Activated CD4-positive, alpha-beta T cell treated with anti-CD3 and anti-CD28 coated beads, Interleukin-2, Interleukin-4, amounts not matched to agents 100 ng/mL and 50 ng/mL, durations not matched to agents 16 hours and 8 hours (primary cell): Measurements from ENCODE around the gene FKBP5.
"Not testable (repeated sequence)": the region's sequence is repeated elsewhere in the genome, so short reads cannot be mapped to it uniquely, and the experiment has no call there.

Source experiments
- DNase-seq: peaks from one replicate; pipeline ENCODE4 v3.0.0-alpha.2; 2020; ENCODE audit warnings: low spot score

FKBP5 gene

GRCh38 chr6:35583893-35584688, 104.6 kb downstream of the FKBP5 start:
- peak; percentile 72 for DNase-seq

- DNase-seq = no peak
Measured at GRCh38 chr6:35582315-35582714, 106.4 kb downstream of the FKBP5 start.

- no peak for DNase-seq
Measured at GRCh38 chr6:35581633-35582032, 107.1 kb downstream of the FKBP5 start.

DNA sequence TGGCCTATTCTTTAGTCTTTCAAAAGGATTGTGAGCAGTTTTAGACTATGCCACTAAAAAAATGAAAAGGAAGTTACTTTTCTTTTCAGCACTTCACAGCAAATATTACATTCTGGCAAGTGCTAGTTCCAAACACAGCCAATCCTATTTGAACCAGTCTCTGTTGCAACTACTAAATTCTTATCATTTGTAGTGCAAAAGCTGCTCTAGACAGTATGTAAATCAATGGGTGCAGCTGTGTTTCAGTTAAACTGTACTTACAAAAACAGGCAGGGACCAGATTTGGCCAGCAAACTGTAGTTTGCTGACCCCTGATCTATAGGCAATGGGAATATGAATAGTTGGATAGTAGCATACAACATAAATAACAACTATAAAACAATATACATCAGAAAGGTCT, 107.9 kb downstream of the FKBP5 start:
- DNase-seq = no peak

DNA sequence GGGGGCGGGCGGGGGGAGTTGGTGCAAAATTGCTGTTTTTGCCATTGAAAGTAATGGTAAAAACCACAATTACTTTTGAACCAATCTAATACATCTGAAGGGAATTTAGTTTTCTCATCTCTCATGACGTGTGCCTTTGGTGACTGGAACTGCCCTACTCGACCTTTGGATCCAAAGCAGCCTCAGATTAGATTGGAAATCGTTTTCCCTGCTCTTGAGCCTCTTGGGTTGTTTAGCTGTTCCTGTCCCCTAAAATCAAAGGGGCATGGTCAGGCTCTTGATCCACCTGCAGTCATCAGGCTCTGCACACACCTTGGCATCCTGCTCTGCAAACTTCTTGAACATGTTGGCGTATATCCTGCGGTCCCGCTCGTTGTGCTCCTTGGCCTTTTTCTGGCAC, 112.0 kb downstream of the FKBP5 start:
- DNase-seq = no peak

- no peak for DNase-seq
Measured at GRCh38 chr6:35573495-35574110, 115.1 kb downstream of the FKBP5 start.

GRCh38 chr6:35570885-35571330, 117.8 kb downstream of the FKBP5 start:
- DNase-seq = not testable (repeated sequence)

DNA sequence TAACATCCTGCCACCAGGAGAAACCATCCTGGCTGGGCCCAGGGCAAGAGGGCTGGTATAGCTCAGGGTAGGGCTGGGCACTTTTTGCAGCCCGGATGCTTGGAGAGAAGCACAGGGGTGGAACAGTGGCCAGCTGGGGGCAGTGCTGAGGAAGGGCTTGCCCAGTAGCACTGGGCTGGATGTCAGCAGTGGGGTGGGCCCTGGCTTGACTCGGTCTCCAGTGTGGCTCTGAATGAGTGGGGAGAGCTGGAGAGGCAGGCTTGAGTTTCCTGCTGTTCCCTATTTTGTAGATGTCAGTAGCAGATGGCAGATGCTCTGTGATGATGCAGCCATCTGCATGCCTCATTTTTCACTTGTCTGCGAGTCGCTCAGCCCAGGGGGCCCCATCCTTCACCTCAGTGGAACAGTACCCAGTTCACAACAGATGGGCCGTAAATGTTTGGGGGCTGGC, 119.7 kb downstream of the FKBP5 start:
- DNase-seq = no peak

DNA sequence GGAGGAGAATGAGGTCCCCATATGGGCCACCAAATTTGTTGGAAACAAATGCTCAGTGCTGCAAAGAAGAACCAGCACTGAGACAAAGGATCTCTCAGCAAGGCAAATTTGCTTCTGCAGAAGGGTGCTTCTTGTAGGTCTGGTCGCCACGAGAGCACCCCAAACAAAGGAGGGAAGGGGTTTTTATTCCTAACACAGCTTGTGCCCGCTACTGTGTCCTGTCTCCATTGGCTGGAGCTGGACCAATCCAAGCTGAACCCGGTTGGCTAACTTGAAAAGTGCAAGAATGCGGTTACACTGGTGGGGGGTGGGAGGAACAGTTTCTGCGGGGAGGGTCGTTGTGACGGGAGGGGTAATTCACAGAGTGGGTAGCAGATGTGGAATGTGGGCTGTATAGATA, 121.9 kb downstream of the FKBP5 start:
- no peak for DNase-seq

DNA sequence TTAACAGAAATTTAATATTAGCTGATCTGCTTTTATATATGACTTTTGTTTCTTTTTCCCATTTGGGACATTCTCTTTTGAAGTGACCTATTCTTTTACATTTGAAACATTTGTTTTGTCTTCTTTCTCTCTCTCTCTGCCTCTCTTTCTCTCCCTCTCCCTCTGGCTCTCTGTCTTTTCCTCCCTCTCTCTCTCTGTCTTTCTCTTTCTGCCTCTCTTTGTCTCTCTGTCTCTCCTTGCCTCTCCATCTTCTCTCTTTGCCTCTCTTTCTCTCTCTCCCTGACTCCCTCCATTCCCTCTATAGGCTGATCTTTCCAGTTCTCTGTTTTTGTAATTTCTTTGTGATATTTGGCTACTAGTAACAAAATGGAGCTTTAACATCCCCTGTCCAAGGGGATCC, 124.0 kb downstream of the FKBP5 start:
- no peak for DNase-seq

- DNase-seq = no peak
Measured at GRCh38 chr6:35562060-35562459, 126.7 kb downstream of the FKBP5 start.

DNA sequence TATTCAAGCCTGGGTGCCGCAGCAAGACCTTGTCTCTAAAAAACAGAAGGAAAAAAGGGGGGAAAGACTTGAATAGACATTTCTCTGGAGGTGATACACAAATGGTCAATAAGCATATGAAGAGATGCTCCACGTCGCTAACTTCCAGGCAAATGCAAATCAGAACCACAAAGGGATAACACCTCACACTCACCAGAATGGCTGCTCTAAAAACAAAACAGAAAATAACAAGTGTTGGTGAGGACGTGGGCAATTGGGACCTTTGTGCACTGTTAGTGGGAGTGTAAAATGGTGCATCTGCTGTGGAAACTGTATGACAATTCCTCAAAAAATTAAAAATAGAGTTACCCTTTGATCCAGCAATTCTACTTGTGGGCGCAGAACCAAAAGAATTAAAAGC, 127.6 kb downstream of the FKBP5 start:
- DNase-seq = no peak

DNA sequence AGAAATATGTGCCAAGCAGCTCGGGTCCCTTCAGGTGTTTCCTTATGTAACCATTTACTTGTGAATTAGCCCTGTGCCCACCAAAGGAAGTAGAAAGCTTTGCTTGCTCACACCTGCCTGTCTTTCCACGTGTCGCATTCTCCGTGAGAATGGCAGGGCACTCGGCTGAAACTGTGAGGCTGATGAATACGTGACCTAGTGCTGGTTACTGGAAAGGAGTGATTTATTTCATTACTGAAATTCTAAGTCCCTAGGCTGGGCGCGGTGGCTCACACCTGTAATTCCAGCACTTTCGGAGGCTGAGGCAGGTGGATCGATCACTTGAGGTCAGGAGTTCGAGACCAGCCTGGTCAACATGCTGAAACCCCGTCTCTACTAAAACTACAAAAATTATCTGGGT, 130.1 kb downstream of the FKBP5 start:
- DNase-seq = no peak

- no peak for DNase-seq
Measured at GRCh38 chr6:35557239-35557638, 131.5 kb downstream of the FKBP5 start.

DNA sequence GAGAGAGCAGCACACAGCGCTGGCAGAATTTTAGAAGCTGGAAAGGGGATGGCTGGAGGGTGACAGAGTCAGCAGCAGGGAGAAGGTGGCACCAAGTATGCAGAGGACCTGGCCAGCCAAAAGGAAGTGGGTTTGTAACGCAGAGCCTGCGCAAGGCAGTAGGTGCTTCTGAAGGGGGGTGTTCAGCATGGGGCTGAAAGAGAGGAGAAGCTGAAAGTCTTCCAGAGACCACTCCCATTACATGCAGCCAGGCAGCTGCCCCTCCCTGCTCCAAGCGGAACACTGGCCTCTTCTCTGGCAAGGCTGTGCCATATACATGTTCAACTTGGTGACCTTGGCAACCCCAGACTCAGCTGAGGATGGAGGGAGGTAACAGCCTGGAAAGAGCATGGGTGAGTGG, 133.9 kb downstream of the FKBP5 start:
- no peak for DNase-seq

- DNase-seq = no peak
Measured at GRCh38 chr6:35553315-35553714, 135.4 kb downstream of the FKBP5 start.

DNA sequence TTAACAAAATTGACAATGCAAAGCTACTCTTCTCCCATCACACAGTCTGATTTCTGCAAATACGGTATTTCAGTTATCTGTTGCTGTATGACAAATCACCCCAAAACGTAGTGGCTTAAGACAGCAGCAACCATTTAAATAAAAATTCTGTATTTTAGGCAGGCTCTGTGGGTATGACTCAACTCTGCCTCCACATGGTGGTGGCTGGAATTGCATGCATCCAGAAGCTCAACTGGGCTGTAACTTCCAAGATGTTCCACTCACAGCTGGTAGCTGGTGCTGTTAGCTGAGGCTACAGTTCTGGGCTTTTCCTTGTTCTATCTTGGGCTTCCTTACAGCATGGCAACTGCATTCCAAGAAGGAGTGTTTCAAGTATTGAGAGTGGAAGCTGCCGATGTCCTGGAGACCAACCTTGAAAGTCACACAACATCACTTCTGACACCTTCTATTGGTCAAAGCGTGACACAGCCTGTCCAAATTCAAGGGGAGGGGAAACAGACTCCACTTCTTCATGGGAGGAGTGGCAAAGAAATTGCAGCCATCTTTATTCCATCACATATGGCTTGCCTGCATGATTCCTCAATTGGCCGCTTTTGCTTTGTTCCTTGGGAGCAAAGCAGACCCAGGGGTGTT, 136.3 kb downstream of the FKBP5 start:
- DNase-seq = peak; percentile 61

DNA sequence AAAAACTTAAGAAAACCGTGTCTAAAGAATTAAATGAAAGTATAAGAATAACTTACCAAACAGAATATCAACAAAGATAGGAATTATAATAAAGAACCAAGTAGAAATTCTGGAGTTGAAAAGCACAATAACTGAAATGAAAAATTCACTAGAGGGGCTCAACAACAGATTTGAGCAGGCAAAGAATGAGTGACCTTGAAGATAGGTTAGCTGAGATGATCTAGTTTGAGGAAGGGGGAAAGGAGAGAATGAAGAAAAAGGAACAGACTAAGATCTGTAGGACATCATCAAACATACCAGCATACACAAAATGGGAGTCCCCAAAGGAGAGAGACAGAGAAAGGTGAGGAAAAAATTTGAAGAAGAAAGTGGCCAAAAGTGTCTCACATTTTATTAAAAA, 138.3 kb downstream of the FKBP5 start:
- no peak for DNase-seq

DNA sequence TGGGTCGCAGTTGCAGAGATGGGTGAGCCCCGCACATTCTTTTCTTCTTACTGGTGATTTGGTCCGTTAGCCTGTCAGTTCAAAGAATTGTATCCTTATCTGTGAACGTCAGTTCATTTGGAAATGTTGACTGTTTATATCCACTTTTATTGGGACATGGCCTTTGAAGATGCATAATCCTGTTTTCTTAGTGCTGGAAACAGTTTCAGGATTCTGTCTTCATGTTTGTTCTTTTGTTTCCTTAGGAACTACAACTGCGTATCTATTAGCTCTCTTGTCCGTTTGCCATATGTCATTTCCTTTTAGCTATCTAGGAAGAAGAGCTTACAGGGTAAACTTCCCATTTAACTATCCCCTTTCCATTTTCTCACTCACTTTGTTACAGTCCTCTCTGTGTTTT, 141.0 kb downstream of the FKBP5 start:
- no peak for DNase-seq

DNA sequence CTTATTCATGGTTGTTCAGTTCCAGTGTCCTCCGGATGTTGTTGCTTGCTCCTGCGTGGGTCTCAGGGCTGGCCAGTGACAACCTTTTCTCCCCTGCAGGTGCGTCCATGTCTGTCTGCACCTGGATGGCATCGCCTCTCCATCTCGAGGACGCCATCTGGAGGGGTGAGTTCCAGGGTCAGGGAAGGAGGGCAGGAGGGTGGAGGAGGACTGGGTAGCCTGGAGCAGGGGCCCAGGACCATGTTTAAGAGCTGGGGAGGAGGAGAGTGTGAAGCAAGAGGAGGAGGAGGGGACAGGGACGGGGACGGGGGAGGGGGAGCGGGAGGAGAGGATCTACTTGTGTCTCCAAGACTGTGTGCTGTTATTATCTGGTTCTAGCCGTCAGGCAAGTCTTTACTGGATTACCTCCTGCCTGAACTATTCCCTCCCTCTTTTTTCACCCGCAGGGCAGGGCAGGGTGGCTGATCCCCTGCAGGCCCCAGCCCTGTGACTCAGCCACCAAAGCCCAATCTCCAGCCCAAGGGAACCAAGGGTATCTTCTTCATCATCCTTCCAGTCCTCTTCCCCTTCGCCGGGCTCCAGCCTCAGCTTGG, 143.8 kb downstream of the FKBP5 start:
- DNase-seq = no peak

GRCh38 chr6:35543459-35544193, 145.1 kb downstream of the FKBP5 start:
- DNase-seq = no peak

- DNase-seq = no peak
Measured at GRCh38 chr6:35541836-35542235, 146.9 kb downstream of the FKBP5 start.
